ENCODE data around the gene CFAP141.

DNA sequence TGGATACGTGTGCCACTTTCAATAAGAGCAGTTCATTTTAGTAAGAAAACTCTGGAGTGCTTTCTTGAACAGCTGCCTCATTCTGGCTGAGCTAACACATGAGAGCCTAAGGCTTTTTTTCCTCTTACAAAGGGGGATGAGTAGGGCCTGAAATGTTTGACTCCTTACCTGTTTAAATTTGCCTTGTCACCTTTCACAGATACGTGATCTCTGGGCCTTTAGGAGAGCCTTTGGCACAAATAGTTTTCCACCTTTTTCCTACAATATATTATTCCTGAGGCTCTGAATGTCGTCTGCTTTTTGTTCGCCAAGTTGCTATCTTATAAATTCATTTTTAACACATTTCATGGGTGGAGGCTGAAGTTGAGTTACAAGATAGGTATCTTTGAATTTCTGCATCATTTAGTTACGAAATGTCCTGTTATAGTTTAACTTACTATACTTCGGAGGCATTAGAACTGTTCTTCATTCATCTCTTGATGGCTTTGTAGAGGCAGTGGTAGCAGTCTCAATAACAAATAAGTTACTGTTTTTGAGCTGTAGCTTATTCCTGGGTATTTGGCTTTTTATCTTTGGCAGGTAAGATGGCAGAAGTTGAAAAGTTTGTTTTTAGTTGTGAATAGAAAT is 31.9 kb upstream of the CFAP141 start:
- TF ChIP-seq, protein P1, sequence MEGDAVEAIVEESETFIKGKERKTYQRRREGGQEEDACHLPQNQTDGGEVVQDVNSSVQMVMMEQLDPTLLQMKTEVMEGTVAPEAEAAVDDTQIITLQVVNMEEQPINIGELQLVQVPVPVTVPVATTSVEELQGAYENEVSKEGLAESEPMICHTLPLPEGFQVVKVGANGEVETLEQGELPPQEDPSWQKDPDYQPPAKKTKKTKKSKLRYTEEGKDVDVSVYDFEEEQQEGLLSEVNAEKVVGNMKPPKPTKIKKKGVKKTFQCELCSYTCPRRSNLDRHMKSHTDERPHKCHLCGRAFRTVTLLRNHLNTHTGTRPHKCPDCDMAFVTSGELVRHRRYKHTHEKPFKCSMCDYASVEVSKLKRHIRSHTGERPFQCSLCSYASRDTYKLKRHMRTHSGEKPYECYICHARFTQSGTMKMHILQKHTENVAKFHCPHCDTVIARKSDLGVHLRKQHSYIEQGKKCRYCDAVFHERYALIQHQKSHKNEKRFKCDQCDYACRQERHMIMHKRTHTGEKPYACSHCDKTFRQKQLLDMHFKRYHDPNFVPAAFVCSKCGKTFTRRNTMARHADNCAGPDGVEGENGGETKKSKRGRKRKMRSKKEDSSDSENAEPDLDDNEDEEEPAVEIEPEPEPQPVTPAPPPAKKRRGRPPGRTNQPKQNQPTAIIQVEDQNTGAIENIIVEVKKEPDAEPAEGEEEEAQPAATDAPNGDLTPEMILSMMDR (IDR thresholded peaks at IDR 0.05) = no peak
- TF ChIP-seq POLR2A (IDR thresholded peaks at IDR 0.05) = no peak

Measured in testis (tissue), 2 donors.